Prostate gland (tissue), 2 donors: ENCODE data around the gene HNRNPAB.

Experiments
- POLR2A ChIP-seq: fragments of 450-650 bp; IDR thresholded peaks from one replicate; pipeline ENCODE4 v1.6.1; 2016; ENCODE audit warnings: antibody characterized with exemption, mild to moderate bottlenecking
- POLR2AphosphoS5 ChIP-seq: sonication (generic); formaldehyde crosslinking; IDR thresholded peaks from one replicate; pipeline ENCODE4 v1.6.1; 2017; ENCODE audit warnings: antibody characterized with exemption
- TF ChIP-seq, protein P1 (sequence below), 4 experiments: fragments of 200-600 bp in 2 of 4; fragments of 450-650 bp in 2 of 4; sonication (generic) in 2 of 4; IDR thresholded peaks; 1 replicate in 3 of 4; 2 replicates in 1 of 4; pipeline ENCODE4 v1.5.1; 2016 to 2019; ENCODE audit warnings: antibody characterized with exemption in 4 of 4, mild to moderate bottlenecking in 2 of 4, moderate library complexity in 2 of 4

DNA sequence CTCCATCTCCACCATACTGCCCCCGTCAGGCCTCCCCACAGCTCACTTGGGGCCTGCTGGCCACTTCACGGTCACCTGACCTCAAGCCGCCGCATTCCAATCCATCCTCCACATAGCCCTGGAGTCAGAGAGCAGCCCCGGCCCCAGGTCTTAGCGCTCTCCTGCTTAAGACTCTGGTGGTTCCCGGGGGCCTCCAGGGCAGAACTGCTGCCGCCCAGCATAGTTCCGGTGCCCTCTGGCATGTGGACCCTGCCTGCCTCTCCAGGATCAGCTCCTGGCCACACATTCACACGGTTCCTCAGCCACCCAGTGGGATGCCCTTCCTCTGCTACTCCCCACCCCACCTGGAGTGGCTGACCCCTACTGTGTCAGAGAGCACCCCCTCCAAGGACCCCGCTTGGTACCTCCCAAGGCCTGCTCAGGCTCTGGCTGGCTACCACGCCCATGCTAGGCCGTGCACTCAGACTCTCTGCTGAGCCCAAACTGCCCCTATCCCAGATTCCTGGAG lies 19.5 kb downstream of the HNRNPAB start:
- TF ChIP-seq, protein P1, sequence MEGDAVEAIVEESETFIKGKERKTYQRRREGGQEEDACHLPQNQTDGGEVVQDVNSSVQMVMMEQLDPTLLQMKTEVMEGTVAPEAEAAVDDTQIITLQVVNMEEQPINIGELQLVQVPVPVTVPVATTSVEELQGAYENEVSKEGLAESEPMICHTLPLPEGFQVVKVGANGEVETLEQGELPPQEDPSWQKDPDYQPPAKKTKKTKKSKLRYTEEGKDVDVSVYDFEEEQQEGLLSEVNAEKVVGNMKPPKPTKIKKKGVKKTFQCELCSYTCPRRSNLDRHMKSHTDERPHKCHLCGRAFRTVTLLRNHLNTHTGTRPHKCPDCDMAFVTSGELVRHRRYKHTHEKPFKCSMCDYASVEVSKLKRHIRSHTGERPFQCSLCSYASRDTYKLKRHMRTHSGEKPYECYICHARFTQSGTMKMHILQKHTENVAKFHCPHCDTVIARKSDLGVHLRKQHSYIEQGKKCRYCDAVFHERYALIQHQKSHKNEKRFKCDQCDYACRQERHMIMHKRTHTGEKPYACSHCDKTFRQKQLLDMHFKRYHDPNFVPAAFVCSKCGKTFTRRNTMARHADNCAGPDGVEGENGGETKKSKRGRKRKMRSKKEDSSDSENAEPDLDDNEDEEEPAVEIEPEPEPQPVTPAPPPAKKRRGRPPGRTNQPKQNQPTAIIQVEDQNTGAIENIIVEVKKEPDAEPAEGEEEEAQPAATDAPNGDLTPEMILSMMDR (IDR thresholded peaks at IDR 0.05) = no peak
- TF ChIP-seq POLR2AphosphoS5 (no peak), POLR2A (no peak)
